Measurements from ENCODE around the gene ELOB. TPM values are rescaled to one million over a fixed set of nuclear protein-coding genes. Genes with fewer than 3 reads are reported as not detected.

The ELOB gene
- total and polyA plus RNA-seq, 2 of the 13 experiments (the other 11 are each of a cell fraction or from before 2014, with no cell fraction given), result 208 to 225 TPM

- TF ChIP-seq ZNF687 (CRISPR knock-in tag; IDR thresholded peaks at IDR 0.05) (peak; percentile 70), SIX1 (CRISPR knock-in tag; IDR thresholded peaks at IDR 0.05; ENCODE audit: borderline replicate concordance) (no peak), ZNF326 (CRISPR knock-in tag; IDR thresholded peaks at IDR 0.05; ENCODE audit: borderline replicate concordance) (no peak), ZNF703 (CRISPR knock-in tag; IDR thresholded peaks at IDR 0.05; ENCODE audit: borderline replicate concordance) (peak; percentile 71; the same call in 1 of the 2 replicates), ZNF296 (CRISPR knock-in tag; conservative IDR thresholded peaks at IDR 0.05) (no peak), DZIP1 (CRISPR knock-in tag; IDR thresholded peaks at IDR 0.05) (no peak), KMT2B (CRISPR knock-in tag; IDR thresholded peaks at IDR 0.05) (no peak), YY1 (IDR thresholded peaks at IDR 0.05; ENCODE audit: insufficient read depth, insufficient replicate concordance, low read depth, low read length) (peak; percentile 98), DMAP1 (CRISPR knock-in tag; IDR thresholded peaks at IDR 0.05) (peak; percentile 91), EP300 (IDR thresholded peaks at IDR 0.05; ENCODE audit: low read depth in 2 of 2, low read length in 2 of 2) (no peak; a peak in 1 of 4 replicates), EP300 (CRISPR knock-in tag; IDR thresholded peaks at IDR 0.05; ENCODE audit: borderline replicate concordance) (no peak), MEIS2 (CRISPR knock-in tag; IDR thresholded peaks at IDR 0.05) (no peak), FOXC1 (CRISPR knock-in tag; IDR thresholded peaks at IDR 0.05; ENCODE audit: borderline replicate concordance) (no peak), SRSF4 (IDR thresholded peaks at IDR 0.05; ENCODE audit: low read depth, low read length, poor library complexity, severe bottlenecking) (no peak), HIVEP1 (CRISPR knock-in tag; IDR thresholded peaks at IDR 0.05) (peak; percentile 60; the same call in 1 of the 2 replicates), ZNF652 (CRISPR knock-in tag; IDR thresholded peaks at IDR 0.05; ENCODE audit: borderline replicate concordance, low read depth) (no peak), HHEX (CRISPR knock-in tag; IDR thresholded peaks at IDR 0.05) (no peak), FLYWCH1 (CRISPR knock-in tag; IDR thresholded peaks at IDR 0.05) (no peak), HNRNPK (IDR thresholded peaks at IDR 0.05; ENCODE audit: low read depth, low read length, poor library complexity, severe bottlenecking) (peak; percentile 12)
Measured at GRCh38 chr16:2777231-2777902, at the start of gene ELOB (continued).

Data from HepG2 (cell line).